Measurements from ENCODE around the gene PELI1. TPM values are rescaled to one million over a fixed set of nuclear protein-coding genes. Genes with fewer than 3 reads are reported as not detected.

Gene PELI1
- total RNA-seq, 1 donor from 2014 or later: 31.5 TPM

Other genes with a start within 250 kb of the PELI1 start
- gene VPS54, start 125.0 kb downstream of the PELI1 start, total RNA-seq: 17.2 and 17.3 TPM in 2 replicates